NCI-H748 treated with DMSO at 0.1 percent for 48 hours (cell line): ENCODE data around the gene VAMP8.
"Not testable (repeated sequence)": the region's sequence is repeated elsewhere in the genome, so short reads cannot be mapped to it uniquely, and the experiment has no call there.

Experiments used
- DNase-seq: peaks from one replicate; lab custom pipeline; 2025; lab: John Stamatoyannopoulos, UW

The VAMP8 gene

DNA sequence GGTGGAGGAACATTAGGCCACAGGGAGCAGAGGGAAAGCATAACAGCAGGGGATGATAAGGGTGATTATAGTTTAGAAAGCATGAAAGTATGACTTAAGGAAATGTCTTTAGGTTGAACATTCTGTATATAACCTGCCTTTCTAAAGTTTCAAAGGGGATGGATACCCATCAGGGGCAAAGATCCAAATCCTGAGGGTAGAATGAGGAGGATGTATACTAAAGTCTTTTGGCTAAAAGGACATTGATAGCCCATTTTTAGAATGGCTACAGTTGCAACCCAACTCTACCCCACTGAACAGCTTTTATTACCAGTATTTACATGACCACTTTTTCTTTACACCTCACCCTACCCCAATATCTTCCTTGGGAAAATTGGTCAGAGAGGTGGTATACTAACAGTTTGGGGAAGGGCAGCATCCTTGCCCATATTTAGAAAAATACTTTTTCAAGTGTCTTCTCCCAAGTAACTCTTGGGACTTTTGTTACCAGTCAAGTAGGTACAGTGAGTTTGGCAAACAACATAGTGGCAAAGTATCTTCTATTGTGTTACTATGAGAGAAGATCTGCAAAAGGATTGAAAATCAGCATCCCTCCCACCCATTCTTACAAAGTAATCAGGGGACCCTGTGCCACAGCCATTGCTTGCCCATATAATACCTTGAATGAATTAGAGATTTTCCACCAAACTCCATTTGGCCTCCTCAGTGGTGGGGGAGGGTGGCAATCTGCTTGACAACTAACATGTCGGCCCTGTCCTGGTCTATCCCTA is 30.1 kb upstream of the VAMP8 start:
- no peak for DNase-seq

DNA sequence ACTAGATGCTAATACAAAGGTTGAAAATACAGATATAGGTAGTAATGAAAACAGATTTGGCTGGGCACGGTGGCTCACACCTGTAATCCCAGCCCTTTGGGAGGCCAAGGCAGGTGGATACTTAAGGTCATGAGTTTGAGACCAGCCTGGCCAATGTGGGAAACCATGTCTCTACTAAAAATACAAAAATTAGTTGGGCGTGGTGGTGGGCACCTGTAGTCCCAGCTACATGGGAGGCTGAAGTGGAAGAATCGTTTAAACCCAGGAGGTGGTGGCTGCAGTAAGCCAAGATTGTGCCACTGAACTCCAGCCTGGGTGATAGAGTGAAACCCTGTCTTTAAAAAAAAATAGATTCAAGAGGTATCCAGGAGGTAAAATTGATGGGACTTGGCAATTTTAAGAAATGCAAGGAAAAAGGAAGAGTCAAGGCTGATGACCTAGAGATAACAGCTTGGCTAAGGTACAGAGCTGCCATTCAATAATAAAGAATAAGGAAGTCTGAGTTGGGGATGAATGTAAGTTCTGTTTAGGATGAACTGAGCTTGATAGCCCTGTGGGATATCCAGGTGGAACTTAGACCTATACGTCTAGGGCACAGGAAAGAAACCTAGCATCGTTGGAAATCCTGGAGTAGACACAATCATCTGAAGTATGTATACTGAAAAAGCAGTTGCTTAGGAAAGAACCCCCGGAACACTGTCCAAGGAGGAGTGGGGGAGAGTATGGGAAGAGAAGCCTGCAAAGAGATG is 29.4 kb upstream of the VAMP8 start:
- no peak for DNase-seq

DNA sequence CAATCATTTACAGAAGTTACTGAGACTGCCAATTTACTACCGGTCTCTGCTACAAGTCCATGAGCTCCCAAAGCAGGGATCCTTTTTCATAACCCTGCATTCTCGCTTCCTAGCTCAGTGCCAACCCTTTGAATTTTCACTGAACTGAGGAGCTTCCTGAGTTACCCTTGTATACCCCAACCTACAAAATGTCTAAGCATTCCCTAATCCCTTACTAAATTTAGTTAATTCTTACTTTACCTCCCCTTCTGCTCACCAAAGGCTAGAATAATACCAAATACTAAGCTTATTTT is 28.8 kb upstream of the VAMP8 start:
- DNase-seq: no peak

DNA sequence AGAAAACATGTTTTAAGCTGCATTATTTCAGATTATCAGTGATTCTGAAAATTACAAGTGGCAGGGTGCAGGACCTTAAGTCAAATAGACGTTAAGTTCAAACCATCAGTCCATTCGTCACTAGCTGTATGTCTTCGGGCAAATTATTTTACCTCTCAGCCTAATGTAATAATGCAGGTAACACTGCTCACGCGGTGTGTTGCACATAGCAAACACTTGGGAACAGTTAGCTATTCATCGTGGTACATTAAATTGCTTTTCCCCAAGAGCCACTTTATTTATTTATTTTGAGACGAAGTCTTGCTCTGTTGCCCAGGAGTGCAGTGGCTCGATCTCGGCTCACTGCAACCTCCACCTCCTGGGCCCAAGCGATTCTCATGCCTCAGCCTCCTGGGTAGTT is 28.3 kb upstream of the VAMP8 start:
- DNase-seq: no peak

DNA sequence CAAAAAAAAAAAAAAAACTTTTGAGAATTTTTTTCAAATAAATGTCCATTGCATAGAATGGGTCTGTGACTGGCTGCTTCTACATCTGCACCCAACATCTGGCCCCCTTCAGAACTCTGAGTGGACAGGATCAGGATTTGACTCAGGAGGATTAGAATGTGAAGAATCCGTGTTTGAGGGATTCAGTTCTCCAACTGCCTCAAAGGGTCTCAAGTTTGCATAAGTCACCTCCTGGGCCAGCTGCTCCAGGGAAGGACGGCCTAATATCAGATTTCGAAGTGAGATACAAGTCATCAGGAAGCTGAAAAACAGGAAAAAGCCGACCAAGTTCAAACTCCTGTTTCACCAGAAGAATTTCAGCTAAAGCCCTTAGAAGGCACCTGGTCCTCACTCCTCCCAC is 27.6 kb upstream of the VAMP8 start:
- DNase-seq: no peak

DNA sequence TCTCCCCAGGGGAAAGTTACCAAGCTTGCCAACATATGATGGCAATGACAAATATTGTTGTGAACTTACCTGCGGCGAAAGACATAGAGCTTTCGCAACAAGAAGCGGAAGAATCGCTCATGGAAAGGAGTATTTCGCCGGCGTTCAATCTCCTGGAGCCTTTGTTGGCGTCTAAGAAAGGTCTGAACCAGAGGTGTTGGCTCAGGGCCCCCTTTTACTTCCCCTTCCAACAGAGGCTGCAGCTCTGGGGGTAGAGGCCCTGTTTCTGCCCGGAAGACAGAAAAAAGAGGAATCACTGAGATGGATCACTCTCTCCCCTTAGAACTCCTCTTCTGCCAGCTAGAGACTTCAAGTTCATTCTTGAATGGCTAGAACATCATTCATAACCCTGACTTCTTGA is 26.9 kb upstream of the VAMP8 start:
- DNase-seq: no peak

DNA sequence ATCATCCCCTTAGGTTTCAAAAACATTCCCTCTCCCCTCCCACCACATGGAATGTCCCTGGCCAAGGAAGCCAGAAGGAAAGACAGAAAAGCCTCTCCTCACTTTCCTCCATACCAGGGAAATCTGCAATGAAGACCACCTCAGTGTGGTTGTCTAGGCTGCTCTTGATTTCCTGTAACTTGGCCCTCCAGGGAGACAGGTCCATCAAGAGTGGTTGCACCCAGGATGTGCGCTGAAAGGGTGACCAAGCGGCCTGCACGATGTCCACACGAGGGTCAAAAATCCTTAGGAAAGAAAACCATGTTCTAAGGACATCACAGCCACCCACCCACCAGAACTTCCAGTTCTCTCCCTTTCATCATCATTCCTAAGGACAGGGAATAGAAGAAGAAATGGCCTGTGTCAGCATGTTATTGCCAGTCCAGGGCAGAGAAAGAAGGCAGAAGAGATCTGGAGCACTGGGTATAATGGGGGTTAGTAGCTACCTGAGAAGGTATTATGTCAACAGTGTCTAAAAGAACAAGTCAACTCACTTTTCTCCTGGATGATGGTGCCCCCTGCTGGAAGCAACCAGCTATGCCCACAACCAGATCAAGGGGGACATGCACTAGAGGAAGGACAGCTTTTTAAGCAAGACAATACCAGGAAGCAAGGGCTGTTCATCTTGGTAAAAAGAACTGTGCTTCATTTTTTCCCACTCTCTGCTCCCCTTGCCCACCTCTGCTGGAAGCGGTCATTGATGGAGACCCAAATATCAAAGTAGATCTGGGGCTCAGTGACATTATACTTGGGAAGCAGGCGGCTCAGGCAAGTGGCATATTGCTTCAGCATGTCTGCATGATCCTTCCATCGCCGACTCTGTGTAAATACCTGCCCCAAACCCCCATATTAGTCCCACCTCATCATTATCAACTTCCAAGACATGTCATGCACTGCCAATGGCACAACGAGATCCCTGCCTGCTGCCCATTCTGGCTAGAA is 25.4 kb upstream of the VAMP8 start:
- peak; percentile 44 for DNase-seq

DNA sequence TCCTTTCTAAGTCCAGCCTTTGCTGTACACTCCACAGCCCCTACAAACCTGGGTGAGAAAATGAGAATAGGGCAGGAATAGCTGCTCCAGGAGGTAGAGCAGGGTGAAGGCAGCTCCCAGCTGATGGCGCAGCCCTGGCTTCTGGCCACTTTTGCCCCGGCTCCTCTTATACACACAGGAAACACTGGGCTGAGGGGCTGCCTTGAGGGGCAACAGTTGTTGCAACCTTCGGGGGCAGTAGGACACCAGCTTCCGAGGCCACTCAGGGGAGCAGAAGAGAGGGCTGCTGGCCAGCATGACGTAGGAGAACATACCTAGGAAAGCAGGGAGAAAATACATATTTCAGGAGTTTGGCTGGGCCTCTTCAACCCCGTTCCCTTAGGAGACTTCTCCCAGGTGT is 24.2 kb upstream of the VAMP8 start:
- no peak for DNase-seq

DNA sequence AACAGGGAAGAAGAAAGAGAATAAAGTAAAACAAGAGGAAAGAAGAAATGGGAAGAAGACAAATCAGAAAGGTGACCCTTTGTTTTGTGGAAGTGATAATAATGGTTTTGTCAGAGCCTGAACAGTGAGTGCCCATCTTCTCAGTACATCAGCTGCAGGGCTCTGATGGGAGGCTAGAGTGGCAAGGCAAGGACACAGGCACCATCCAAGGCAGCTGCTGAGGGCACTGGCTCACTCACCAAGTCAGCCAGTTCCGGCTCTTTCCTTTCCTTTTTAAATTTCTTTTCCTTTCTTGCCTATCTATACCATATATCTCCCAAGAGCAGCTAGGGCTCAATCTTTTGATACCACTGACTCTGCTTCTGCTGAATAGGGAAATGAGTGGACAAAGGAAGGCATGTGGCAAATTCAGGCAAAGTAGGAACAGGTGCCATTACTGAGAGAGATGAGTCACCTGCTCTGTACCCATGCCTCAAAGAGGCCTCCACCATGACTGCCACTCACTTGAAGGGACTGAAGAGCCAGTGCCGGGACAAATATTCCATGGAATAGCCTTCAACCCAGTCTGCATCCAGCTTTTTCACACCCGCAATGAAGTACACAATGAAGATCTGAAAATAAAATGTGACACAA is 22.3 kb upstream of the VAMP8 start:
- DNase-seq: no peak

DNA sequence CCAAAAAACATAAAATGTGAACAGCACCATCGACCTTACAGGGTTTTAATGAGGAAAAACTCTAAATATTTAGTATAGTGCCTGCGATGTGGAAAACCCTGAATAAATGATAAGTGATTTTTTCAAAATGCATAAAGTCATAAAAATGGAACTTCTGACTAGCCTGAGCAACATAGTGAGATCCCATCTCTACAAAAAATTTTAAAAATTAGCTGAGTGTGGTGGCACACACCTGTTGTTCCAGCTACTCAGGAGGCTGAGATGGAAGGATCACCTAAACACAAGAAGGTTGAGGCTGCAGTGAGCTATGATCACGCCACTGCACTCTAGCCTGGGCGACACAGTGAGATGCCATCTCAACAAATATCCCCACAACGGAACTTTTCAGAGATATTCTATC is 20.3 kb upstream of the VAMP8 start:
- no peak for DNase-seq

DNA sequence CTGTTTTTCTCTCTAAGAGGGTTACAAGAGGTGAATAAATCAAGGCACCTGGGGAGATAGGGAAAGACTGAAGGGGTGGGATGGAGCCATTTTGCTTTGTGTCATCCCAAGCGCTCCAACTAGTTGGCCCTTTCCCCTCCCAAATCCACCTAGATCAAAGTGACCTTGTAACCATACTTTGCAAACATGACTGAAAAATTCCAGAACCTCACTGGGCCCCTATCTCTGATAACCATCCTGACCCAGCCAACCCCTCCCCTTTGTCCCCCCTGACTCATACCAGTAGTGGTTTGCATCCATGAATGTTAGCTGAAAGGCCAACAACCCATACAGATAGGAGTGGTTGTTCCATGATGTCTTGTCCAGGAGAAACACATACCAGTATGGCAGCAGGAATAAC is 19.2 kb upstream of the VAMP8 start:
- DNase-seq: no peak

DNA sequence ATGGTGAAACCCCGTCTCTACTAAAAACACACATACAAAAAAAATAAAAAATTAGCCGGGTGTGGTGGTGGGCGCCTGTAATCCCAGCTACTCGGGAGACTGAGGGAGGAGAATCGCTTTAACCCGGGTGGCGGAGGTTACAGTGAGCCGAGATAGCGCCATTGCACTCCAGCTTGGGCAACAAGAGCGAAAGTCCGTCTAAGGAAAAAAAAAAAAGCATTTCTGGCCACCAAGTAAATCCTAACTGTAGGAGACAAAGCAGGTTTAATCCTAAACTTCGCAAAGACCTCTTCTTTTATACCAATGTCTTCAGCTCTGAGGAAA is 17.0 kb upstream of the VAMP8 start:
- not testable (repeated sequence) for DNase-seq

DNA sequence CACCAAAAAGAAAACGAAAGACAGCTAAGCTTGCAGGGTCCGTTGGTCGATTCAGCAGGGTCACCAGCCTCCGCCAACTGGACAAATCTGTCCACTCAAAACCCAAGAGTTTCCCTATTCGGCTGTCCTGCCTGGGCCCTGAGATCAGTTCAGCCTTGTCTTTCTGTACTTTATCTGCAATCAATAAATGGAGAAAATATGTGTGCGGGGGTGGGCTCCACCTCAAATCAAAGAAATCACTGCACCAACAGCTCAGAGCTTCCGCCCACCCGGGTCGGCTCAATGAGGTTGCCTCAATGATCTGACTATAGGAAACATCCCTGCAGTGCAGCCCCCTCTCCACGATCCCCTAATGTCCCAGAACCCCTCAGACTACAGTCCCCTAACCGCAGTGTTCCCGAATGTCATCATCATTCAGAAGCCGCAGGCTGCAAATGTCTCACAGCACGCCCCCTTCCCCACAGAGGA is 16.5 kb upstream of the VAMP8 start:
- no peak for DNase-seq

DNA sequence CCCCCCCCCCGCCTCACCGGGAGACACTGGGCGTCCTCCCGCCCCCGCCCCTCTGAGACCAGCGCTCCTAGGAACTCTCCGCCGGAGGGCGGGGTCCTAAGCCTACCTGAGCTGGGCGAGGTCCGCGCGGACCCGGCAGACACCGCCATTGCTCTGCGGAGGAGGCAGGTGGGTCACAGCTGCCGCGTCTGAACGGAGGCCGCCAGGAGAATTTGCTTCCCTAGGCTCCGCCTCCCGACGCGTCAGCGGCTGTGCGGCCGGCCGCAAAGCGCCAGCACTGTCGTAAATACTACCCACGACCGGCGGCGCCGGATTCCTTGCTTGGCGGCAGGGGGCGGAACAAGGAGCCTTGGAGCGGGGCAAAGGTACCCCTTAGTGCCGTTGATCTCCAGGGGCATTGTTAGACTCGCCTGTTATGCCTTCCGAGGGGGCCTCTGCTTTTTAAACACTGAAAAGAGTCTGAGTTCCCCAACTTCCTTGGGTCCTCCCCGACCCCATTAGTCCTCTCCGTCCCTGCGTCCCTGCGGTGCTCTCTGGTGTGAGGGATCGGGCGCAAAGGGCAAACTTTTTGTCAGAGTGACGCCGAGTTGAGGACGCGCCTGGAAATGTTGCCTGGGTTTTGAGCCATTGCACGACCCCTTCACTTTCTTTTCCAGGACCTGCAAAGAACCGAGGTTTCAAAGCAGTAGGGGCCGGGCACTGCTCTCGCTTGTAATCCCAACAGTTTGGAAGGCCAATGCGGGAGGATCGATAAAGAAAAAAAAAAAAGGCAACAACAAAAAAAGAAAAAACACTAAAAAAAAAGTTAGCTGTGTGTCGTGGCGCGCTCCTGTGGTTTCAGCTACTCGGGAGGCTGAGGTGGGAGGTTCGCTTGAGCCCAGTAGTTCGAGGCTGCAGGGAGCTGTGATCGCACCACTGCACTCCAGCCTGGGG is 15.8 kb upstream of the VAMP8 start, which contains the start of gene GGCX:
GGCX (minus strand) TSS at position 214 of the 933 bp plus-strand sequence; CDS start at position 149, 65 bp downstream.
- DNase-seq: peak; percentile 74

DNA sequence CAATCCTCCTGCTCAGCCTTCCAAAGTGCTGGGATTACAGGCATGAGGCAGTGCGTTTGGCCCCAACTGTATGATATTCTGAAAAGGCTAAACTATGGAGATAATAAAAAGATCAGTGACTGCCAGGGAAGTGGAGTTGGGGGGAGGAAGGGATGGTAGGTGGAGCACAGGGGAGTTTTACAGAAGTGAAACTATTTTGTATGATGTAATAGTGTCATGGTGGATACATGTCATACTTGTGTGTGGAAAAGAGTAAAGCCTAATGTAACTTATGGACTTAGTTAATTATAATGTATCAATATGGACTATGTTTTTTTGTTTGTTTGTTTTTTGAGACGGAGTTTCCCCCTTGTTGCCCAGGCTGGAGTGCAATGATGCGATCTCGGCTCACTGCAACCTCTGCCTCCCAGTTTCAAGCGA is 13.2 kb upstream of the VAMP8 start:
- no peak for DNase-seq

DNA sequence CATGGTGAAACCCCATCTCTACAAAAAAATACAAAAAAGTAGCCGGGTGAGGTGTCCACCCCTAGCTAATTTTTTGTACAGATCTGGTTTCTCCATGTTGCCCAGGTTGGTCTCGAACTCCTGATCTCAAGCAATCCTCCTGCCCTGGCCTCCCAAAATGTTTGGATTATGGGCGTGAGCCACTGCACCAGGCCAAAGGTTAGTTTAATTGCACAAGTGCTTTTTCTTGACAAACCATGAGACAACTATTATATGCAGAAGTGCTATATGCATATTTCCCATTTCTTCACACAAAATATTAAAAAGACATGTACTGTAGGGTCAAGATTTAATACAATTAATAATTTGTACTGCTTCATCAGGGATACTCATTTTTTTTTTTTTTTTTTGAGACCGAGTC is 11.1 kb upstream of the VAMP8 start:
- DNase-seq: no peak

DNA sequence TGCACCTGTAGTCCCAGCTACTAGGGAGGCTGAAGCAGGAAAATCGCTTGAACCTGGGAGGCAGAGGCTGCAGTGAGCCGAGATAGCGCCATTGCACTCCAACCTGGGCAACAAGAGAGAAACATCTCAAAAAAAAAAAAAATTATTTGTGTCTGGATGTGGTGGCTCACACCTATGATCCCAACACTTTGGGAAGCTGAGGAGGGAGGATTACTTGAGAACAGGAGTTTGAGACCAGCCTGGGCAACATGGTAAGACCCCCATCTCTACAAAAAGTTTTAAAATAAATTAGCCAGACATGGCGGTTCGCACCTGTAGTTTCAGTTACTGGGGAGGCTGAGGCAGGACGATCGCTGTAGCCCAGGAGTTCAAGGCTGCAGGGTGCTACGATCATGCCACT is 1.6 kb upstream of the VAMP8 start:
- DNase-seq: no peak

DNA sequence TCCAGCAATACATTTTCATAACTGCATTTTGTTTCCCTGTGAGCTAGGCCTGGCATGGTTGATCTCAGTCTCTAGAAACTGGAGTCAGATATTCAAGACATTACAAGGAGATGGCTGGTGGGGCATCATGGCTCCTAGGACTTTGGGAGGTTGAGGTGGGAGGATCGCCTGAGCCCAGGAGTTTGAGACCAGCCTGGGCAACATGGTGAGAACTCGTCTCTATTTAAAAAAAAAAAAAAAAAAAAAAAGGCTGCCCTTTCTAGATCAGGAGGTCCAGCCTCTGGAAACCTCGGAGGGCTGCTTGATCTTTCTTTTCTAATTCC is 362 bp upstream of the VAMP8 start:
- no peak for DNase-seq

DNA sequence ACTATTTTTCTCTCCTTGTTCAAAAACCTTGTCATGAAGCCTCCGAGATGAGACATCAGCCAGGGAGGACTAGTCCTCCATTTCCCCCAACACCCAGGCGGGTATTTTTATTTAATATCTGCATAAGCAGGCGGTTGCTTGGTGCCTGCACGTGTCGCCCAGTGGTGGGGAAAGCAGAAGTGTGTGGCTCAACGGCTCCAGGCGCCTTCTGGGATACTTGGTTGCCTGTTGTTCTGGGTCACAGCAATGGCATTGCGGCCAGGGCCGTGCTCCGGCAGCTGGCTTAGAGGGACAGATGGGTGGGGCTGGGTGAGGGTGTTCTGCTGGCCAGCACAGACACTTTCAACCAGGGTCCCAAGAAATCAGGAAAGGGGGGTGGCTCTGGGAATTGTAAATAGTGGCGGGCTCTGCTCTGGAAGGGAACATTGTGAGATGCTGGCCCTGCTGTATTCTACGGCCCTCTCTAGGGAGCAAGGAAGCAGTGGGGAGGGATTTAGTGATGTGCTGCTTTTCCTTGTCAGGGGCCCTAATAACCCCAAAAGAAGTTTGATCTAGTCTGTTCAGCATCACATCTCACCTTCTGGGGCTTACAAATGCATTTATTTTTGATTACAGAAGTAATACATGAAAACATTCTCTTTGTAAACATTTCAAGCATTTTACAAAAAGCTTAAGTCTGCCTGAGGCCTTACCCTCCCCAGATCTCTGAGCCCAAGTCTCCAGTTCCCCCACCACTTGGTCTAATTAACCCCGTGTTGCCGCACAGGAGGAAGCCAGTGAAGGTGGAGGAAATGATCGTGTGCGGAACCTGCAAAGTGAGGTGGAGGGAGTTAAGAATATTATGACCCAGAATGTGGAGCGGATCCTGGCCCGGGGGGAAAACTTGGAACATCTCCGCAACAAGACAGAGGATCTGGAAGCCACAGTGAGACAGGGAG is 1.1 kb downstream of the VAMP8 start:
- no peak for DNase-seq
